Memory B cell (primary cell): ENCODE data around the gene RBM12.
"Not testable (repeated sequence)": the region's sequence is repeated elsewhere in the genome, so short reads cannot be mapped to it uniquely, and the experiment has no call there.

Source experiments
- ATAC-seq: fragments of 150-1000 bp; cut with Tn5 transposase; 2 replicates; pipeline ENCODE4 v1.10.0; 2021; ENCODE audit warnings: low read depth, mild to moderate bottlenecking, moderate library complexity
- DNase-seq, 2 donors: peaks; one replicate each; pipeline ENCODE4 v3.0.0; 2022; ENCODE audit warnings: low spot score in 2 of 2
- H3K27ac Mint-ChIP-seq: one replicate; pipeline ENCODE4 v1.8.0; 2022; ENCODE audit warnings: mild to moderate bottlenecking, moderate library complexity, mixed read lengths
- H3K27me3 Mint-ChIP-seq: one replicate; pipeline ENCODE4 v1.8.0; 2022; ENCODE audit warnings: mixed read lengths
- H3K36me3 Mint-ChIP-seq: one replicate; pipeline ENCODE4 v1.8.0; 2022; ENCODE audit warnings: mild to moderate bottlenecking, mixed read lengths
- H3K4me1 Mint-ChIP-seq: one replicate; pipeline ENCODE4 v1.8.0; 2022; ENCODE audit warnings: mixed read lengths
- H3K4me3 Mint-ChIP-seq: one replicate; pipeline ENCODE4 v1.8.0; 2022; ENCODE audit warnings: mild to moderate bottlenecking, moderate library complexity, mixed read lengths
- H3K9me3 Mint-ChIP-seq: one replicate; pipeline ENCODE4 v1.8.0; 2022; ENCODE audit warnings: mixed read lengths

The RBM12 gene

DNA sequence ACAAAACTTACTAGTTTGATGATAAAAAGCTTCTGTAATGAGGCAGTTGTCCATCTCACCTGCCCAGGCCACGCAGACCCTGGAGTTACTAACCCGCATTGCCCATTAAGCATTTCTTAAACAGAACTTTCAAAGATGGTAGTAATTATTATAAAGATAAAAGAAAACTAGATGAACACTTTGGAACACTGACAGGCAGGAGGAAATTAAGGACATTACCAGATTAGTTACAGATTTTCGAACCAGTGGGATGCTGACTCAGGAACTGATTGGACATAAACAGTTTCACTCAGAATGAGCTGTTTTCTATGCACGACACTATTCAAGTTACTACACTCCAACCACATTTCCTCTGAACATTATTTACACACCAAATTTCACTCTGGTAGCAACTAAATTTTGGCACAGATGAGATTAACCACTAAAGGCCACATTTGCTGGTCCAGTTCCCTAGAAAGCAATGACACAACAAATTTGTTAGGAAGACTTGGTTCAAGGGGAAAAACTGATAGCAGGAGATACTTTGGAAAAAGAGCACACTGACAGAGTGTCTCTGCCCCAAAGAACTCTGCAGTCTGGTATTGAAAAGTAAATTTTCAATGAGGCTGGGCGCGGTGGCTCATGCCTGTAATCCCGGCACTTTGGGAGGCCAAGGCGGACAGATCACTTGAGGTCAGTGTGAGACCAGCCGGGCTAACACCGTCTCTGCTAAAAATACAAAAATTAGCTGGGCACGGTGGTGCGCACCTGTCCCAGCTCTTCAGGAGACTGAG, 37.5 kb upstream of the RBM12 start:
- Mint-ChIP-seq H3K27ac (peak overlapping the region; percentile 45), H3K4me1 (peaks cover 18% of the 10 kb centered on the region), H3K27me3 (no peaks in the 10 kb centered on the region), H3K4me3 (no peak overlapping the region), H3K36me3 (peaks cover 11% of the 10 kb centered on the region), H3K9me3 (no peaks in the 10 kb centered on the region)
- no peak for ATAC-seq
- no peak for DNase-seq

DNA sequence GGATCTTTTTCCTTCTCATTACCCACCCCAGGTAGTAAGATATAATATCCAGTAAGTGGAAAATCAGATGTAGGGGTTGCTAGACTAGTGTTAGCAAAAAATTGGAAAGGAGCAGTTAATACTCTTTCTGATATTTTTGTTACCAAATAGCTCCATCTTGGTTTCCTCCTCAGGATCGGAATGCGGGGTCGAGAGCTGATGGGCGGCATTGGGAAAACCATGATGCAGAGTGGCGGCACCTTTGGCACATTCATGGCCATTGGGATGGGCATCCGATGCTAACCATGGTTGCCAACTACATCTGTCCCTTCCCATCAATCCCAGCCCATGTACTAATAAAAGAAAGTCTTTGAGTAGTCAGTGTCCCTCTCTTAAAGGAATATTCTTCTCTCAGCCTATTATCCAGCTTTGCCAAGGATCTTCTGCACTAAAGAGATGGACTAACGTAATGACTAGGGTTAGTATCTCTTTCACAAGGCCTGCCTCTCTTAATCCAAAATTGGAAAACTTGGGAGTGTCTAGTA, 36.0 kb upstream of the RBM12 start:
- Mint-ChIP-seq H3K9me3 (no peaks in the 10 kb centered on the region), H3K36me3 (peaks cover 10% of the 10 kb centered on the region), H3K27ac (peak overlapping the region; percentile 92), H3K4me3 (peak overlapping the region; percentile 95), H3K4me1 (peaks cover 18% of the 10 kb centered on the region), H3K27me3 (no peaks in the 10 kb centered on the region)
- DNase-seq (no peak), ATAC-seq (no peak)

DNA sequence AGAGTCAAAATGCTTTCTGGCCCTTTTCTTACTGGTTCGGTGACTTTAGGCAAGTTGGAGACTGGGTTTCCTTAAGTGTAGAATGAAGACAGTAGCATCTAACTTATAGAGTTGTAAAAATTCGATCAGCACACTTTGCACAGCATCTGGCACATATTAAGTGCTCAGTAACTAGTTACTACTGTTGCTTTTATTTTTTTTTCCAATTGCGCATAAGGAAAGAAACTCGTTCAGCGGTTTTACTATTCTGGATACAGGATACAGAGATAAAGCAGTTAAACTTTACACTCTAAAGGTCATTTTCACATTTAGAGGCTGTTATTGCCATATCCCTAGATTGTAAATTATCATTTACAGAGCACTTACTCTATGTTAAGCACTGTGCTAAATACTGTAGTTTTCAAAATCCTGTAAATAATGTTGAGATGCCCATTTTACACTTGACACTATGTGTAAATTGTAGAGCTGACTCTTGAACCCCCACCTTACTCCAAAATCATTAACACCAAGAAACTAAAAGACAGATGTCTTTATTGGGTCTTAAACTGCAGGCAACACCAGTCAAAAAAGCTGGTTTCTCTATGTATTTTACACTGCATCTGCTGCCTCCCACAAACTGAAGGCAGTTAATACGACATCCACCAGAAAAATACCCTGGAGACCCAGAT, 35.4 kb upstream of the RBM12 start:
- Mint-ChIP-seq H3K36me3 (peaks cover 13% of the 10 kb centered on the region), H3K27ac (peak overlapping the region; percentile 92)
- no peak for DNase-seq

DNA sequence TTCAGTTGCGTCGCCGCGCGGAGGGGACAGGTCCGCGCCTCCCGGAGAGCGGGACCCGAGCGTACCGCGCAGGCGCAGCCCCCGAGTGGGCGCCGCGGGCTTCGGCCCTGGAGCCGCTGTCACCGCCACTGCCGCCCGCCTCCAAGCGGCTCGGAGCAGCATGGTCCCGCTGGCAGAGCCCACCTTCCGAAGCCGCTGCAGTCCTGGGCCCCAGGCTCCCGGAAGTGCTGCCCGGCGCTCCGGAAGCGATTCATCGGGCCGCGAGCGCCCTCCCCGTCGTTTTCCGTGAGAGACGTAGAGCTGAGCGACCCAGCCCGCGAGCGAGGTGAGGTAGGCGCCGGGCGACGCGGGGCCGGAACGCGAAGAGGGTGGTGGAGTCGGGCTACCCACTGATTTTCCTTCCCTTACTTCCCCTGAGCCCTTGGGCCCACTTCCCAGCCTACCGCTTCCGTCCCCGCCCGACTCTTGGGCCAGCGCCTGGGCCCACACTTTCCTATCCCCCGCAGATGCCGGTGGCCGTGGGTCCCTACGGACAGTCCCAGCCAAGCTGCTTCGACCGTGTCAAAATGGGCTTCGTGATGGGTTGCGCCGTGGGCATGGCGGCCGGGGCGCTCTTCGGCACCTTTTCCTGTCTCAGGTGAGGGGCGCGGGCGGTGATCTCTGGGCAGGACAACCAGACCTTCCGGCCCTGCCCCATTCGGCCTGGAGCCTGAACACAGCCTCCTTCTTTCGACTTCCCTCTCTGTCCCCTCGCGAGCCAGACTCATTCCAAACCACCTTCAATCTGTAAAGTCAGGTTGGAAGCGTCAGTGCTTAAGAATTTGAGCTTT, 34.6 kb upstream of the RBM12 start, which contains the start of the genes NFS1 and ROMO1:
TSS of gene NFS1 (minus strand) at position 226 of the 830 bp plus-strand sequence. CDS start at position 162, 64 bp downstream.
TSS of gene ROMO1 (plus strand) at position 279 of the 830 bp plus-strand sequence. CDS start at position 507, 228 bp downstream.
- Mint-ChIP-seq H3K27ac (peak within 1 kb of the TSS; percentile 92), H3K27me3 (no peaks in the 10 kb centered on the region), H3K9me3 (no peaks in the 10 kb centered on the region), H3K4me3 (peak within 1 kb of the TSS; percentile 95), H3K36me3 (peaks cover 10% of the 10 kb centered on the region), H3K4me1 (peaks cover 18% of the 10 kb centered on the region)
- peak; percentile 74 to 79 for DNase-seq
- ATAC-seq, result peak; percentile 91

More for the DNA sequence above, 35.4 kb upstream of the RBM12 start:
- Mint-ChIP-seq H3K4me3 (peak overlapping the region; percentile 95), H3K4me1 (peaks cover 18% of the 10 kb centered on the region), H3K27me3 (no peaks in the 10 kb centered on the region), H3K9me3 (no peaks in the 10 kb centered on the region)
- no peak for ATAC-seq

DNA sequence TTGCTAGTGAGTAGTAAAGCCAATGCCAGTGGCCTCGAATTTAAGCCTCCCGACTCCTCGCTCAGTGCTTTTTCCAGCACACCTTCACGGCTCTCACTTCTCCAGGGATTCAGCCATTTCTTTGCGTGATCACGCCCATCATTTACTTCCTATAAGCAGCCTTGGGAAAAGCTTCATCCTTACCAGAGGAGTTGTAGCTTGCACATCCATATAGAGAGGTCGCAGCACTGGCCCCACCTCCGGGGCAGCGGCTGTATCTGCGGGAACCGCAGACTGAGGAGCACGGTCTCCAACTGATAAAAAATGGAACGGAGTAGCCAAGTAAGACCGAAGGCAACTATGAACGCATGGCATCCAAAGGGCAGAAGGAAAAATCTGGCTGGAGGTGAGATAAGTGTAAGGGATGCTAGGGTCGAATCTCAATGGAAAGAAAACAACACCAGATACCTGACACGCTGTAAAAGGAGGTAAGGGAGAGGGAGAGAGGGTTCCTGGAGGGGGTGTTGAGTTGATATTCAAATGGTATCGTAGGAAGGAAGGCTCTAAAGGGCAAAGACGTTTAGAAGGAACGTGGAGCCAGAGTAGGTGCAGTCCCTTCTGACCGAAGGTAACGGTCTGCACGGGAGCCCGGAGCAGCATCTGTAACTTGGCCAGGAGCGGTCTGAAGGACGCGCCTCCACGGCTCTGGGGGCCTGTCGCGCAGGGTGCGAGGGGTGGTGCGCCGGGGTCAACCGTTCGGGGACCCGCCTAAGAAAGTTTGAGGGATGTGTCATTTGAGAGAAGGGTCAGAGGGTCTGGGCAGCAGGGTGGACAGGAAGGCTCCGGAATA, 33.8 kb upstream of the RBM12 start:
- Mint-ChIP-seq H3K36me3 (peaks cover 4% of the 10 kb centered on the region), H3K27me3 (no peaks in the 10 kb centered on the region), H3K4me1 (peaks cover 18% of the 10 kb centered on the region), H3K27ac (peak overlapping the region; percentile 92), H3K4me3 (peak overlapping the region; percentile 95), H3K9me3 (no peaks in the 10 kb centered on the region)
- DNase-seq (no peak), ATAC-seq (peak; percentile 21)

DNA sequence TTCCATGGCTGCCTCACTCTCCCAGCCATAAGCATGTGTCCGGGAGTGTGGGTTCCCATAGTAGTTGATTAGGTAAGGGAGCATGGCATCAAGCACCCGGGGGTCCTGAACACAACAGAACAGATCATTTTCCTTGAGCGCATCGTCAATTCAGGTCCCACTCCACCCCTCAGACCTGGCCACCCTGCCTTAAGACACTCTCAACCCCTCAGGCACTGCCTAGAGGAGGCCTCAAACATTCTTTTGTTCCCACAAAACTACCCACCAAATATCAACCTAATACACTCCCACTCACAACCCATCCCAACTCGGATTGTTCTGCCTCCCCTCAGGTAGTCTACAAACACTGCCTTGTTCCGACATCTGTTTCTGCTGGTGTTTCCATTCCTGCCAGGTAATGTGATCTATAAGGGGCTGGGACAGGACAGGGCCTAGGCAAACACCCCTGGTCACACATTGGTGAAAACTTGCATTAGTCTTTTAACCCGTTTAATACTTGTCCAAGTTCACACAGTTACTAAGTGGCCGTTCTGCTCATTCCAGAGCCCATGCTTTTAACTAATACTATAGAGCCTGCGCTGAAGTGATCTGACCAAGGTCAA, 33.1 kb upstream of the RBM12 start:
- no peaks in the 10 kb centered on the region for H3K27me3 Mint-ChIP-seq
- peaks cover 18% of the 10 kb centered on the region for H3K4me1 Mint-ChIP-seq

DNA sequence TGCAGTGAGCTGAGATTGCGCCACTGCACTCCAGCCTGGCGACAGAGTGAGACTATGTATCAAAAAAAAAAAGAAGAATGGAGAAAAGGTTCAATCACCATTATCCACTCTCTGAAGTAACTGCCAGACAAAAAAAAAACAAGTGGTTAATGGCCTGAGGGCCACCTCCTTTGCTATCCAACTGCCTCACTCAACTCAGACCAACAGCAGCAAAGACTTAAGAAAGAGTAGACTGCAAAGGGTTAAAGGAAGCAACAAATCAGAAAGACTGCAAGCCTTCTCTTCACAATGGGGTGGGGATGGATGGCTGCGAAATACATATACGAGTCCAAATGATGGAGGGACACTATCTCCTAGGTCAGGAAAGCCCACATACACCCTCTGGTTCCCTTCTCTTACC, 31.3 kb upstream of the RBM12 start:
- DNase-seq (no peak), ATAC-seq (no peak)
- no peaks in the 10 kb centered on the region for H3K27me3 Mint-ChIP-seq
- H3K27ac Mint-ChIP-seq, result no peak overlapping the region
- no peaks in the 10 kb centered on the region for H3K9me3 Mint-ChIP-seq
- H3K4me1 Mint-ChIP-seq, result peaks cover 18% of the 10 kb centered on the region
- H3K4me3 Mint-ChIP-seq, result no peak overlapping the region
- H3K36me3 Mint-ChIP-seq, result peaks cover 5% of the 10 kb centered on the region

More for the DNA sequence above, 33.1 kb upstream of the RBM12 start:
- Mint-ChIP-seq H3K9me3 (no peaks in the 10 kb centered on the region), H3K27ac (peak overlapping the region; percentile 92), H3K36me3 (peaks cover 4% of the 10 kb centered on the region), H3K4me3 (peak overlapping the region; percentile 95)
- DNase-seq, result no peak
- ATAC-seq, result no peak

DNA sequence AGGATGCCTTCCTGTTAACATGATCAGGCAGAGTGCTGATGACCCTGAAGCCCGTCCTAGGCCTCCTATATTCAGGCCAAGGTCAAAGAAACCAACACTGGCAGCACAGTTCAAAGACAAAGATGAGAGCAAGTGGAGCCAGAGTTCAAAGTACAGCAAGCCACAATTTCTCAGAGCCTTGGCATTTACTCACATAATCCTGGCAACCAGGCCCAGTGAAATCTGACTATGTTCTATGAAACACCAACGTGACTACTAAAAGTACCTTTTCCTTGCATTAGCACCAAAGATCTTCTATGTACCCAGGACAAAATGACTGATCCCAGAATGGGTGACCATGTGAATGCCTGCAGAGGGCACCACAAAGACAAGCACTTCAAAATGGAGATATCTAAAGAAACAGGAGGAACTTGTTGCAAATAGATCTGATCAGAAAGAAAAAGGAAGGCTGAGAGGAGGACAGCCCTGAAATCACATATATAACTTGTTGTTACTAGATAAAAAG, 30.6 kb upstream of the RBM12 start:
- Mint-ChIP-seq H3K27ac (no peak overlapping the region), H3K36me3 (peaks cover 8% of the 10 kb centered on the region)

DNA sequence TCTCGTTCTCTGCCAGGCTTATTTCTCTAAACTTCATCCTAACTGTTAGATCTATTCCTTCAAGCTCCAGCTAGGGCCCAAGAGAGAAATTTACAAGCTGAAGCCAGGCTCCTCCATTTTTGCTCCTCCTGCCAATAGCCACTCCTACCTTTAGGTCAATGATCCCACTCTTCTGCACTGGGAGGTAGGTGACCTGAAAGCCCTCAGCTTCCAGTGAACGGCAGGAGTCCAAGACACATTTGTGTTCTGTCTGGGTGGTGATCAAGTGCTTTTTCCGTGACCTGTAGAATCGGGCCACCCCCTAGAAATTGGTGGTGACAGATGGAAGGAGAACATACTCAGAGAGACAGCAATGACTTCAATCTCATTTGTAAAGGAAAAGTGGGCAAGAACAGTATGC, 25.6 kb upstream of the RBM12 start:
- Mint-ChIP-seq H3K27me3 (no peaks in the 10 kb centered on the region), H3K4me3 (no peak overlapping the region), H3K27ac (no peak overlapping the region), H3K4me1 (no peaks in the 10 kb centered on the region), H3K36me3 (peaks cover 23% of the 10 kb centered on the region), H3K9me3 (no peaks in the 10 kb centered on the region)
- DNase-seq (no peak), ATAC-seq (no peak)

More for the DNA sequence above, 30.6 kb upstream of the RBM12 start:
- Mint-ChIP-seq H3K9me3 (no peaks in the 10 kb centered on the region), H3K27me3 (no peaks in the 10 kb centered on the region), H3K4me1 (peaks cover 17% of the 10 kb centered on the region), H3K4me3 (no peak overlapping the region)
- no peak for ATAC-seq
- DNase-seq, result no peak

DNA sequence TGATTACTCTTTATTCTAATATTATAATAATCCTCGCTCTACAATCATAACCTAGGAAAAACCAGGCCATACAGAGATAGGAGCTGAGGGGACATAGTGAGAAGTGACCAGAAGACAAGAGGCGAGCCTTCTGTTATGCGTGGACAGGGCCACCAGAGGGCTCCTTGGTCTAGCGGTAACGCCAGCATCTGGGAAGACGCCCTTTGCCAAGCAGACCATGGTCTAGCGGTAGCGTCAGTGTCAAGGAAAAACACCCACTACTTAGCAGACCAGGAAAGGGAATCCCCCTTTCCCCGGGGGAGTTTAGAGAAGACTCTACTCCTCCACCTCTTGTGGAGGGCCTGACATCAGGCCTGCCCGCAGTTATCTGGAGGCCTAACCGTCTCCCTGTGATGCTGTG, 22.2 kb upstream of the RBM12 start:
- DNase-seq, H3K9me3 Mint-ChIP-seq, H3K27ac Mint-ChIP-seq, H3K27me3 Mint-ChIP-seq, ATAC-seq, H3K4me3 Mint-ChIP-seq, H3K4me1 Mint-ChIP-seq: not testable (repeated sequence)
- peaks cover 24% of the 10 kb centered on the region for H3K36me3 Mint-ChIP-seq

DNA sequence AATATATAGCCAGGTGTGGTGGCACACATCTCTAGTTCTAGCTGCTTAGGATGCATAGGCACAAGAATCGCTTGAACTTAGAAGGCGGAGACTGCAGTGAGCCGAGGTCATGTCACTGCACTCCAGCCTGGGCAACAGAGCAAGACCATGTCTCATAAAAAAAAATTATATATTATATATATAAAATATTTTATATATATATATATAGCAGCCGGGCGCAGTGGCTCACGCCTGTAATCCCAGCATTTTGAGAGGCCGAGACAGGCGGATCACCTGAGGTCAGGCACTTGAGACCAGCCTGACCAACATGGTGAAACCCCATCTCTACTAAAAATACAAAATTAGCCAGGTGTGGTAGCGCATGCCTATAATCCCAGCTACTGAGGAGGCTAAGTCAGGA, 20.7 kb upstream of the RBM12 start:
- not testable (repeated sequence) for ATAC-seq

DNA sequence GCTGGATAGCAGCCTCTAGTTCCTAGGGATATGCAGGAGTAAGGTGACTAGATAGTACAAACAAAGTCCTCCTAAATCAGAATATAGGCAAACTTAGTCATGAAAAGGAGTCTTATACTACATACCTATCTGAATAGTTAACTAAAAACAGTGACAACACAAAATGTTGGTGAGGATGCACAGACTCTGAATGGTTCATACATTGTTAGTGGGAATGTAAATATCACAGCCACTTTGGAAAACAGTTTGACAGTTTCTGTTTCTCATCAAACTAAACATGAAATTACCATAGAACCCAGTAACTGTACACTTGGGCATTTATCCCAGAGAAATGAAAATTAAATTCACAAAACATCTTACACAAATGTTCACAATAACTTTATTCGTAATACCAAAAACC, 17.3 kb upstream of the RBM12 start:
- H3K36me3 Mint-ChIP-seq, result peaks cover 7% of the 10 kb centered on the region

More for the DNA sequence above, 20.7 kb upstream of the RBM12 start:
- not testable (repeated sequence) for H3K9me3 Mint-ChIP-seq, H3K27me3 Mint-ChIP-seq, DNase-seq, H3K4me1 Mint-ChIP-seq, H3K27ac Mint-ChIP-seq, H3K4me3 Mint-ChIP-seq
- peaks cover 22% of the 10 kb centered on the region for H3K36me3 Mint-ChIP-seq

More for the DNA sequence above, 17.3 kb upstream of the RBM12 start:
- Mint-ChIP-seq H3K27ac (no peak overlapping the region), H3K27me3 (no peaks in the 10 kb centered on the region), H3K9me3 (no peaks in the 10 kb centered on the region), H3K4me1 (peaks cover 9% of the 10 kb centered on the region), H3K4me3 (no peak overlapping the region)
- DNase-seq (no peak), ATAC-seq (no peak)
